PFSK-1 (cell line): ENCODE measurements around the gene HELT.

ENCODE experiments used
- FOXP2 ChIP-seq: optimal IDR thresholded peaks from 2 replicates; pipeline ENCODE3; 2011; ENCODE audit warnings: borderline replicate concordance, control low read depth, inconsistent platforms; ENCODE audit not compliant: insufficient read depth; ENCODE audit errors: extremely low read length, extremely low read depth
- POLR2AphosphoS5 ChIP-seq: IDR thresholded peaks from 2 replicates; pipeline ENCODE4 v1.6.1; 2012; ENCODE audit warnings: low read depth, mild to moderate bottlenecking, control low read depth, low read length, moderate library complexity
- TAF1 ChIP-seq: IDR thresholded peaks from 2 replicates; pipeline ENCODE4 v1.6.1; 2012; ENCODE audit warnings: low read length, control low read depth, borderline replicate concordance; ENCODE audit not compliant: insufficient read depth
- TF ChIP-seq, protein P1 (sequence below), 2 experiments: IDR thresholded peaks; 2 replicates each; pipeline versions ENCODE4 v1.6.1 to v1.8.0; 2011 to 2012; ENCODE audit warnings: low read depth in 2 of 2, low read length in 2 of 2, control low read depth in 1 of 2, inconsistent platforms in 1 of 2, mild to moderate bottlenecking in 1 of 2, moderate library complexity in 1 of 2; ENCODE audit not compliant: insufficient read depth in 1 of 2

DNA sequence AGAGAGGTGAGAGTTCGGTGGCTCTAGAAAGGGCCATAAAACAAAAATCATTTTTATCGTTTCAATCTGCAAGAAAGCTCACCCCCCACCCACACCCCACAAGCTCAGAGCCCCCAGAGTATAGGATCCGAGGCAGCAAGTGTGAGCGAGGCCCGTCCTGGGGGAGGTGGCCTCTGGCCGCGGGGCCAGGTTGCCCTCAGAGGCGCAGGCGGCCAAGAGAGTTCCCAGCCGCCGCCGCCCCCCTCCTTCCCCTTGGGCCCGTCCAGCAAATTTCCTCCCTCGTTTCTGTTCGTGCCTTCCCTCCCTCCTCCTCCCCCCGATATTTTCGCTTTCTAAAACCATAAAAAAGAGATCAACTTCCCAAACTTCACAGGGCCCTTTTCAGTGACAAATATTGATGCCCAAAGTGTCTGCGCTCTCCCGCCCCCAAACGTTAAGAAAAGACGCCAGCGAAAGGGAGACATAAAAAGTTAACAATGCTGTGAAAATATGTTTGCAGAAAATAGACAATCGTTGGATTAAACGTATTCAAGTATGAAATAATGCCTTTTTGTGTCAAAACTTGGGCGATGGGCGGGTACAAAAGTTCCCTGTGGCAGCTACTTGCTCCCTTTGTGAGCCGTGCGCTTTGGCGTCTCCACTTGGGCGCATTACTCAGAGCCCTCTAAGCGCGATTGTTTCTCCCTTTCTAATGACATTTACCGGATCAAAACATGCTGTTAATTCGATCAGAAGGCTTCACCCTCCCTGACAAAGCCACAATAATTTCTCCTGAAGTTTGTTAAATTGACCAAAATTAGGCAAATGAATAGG is 1.1 kb upstream of the HELT start:
- TF ChIP-seq FOXP2 (no peak), POLR2AphosphoS5 (no peak), TAF1 (no peak)
- TF ChIP-seq, protein P1, sequence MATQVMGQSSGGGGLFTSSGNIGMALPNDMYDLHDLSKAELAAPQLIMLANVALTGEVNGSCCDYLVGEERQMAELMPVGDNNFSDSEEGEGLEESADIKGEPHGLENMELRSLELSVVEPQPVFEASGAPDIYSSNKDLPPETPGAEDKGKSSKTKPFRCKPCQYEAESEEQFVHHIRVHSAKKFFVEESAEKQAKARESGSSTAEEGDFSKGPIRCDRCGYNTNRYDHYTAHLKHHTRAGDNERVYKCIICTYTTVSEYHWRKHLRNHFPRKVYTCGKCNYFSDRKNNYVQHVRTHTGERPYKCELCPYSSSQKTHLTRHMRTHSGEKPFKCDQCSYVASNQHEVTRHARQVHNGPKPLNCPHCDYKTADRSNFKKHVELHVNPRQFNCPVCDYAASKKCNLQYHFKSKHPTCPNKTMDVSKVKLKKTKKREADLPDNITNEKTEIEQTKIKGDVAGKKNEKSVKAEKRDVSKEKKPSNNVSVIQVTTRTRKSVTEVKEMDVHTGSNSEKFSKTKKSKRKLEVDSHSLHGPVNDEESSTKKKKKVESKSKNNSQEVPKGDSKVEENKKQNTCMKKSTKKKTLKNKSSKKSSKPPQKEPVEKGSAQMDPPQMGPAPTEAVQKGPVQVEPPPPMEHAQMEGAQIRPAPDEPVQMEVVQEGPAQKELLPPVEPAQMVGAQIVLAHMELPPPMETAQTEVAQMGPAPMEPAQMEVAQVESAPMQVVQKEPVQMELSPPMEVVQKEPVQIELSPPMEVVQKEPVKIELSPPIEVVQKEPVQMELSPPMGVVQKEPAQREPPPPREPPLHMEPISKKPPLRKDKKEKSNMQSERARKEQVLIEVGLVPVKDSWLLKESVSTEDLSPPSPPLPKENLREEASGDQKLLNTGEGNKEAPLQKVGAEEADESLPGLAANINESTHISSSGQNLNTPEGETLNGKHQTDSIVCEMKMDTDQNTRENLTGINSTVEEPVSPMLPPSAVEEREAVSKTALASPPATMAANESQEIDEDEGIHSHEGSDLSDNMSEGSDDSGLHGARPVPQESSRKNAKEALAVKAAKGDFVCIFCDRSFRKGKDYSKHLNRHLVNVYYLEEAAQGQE (IDR thresholded peaks at IDR 0.05; ENCODE audit: insufficient read depth in 1 of 2, low read depth in 2 of 2, low read length in 2 of 2): no peak
